GM03348 (cell line): ENCODE results near the gene RIOX2.
"Not testable (repeated sequence)": the region's sequence is repeated elsewhere in the genome, so short reads cannot be mapped to it uniquely, and the experiment has no call there.

Source experiments
- DNase-seq: peaks from one replicate; pipeline ENCODE4 v3.0.0; 2012; ENCODE audit warnings: low spot score

RIOX2 gene

DNA sequence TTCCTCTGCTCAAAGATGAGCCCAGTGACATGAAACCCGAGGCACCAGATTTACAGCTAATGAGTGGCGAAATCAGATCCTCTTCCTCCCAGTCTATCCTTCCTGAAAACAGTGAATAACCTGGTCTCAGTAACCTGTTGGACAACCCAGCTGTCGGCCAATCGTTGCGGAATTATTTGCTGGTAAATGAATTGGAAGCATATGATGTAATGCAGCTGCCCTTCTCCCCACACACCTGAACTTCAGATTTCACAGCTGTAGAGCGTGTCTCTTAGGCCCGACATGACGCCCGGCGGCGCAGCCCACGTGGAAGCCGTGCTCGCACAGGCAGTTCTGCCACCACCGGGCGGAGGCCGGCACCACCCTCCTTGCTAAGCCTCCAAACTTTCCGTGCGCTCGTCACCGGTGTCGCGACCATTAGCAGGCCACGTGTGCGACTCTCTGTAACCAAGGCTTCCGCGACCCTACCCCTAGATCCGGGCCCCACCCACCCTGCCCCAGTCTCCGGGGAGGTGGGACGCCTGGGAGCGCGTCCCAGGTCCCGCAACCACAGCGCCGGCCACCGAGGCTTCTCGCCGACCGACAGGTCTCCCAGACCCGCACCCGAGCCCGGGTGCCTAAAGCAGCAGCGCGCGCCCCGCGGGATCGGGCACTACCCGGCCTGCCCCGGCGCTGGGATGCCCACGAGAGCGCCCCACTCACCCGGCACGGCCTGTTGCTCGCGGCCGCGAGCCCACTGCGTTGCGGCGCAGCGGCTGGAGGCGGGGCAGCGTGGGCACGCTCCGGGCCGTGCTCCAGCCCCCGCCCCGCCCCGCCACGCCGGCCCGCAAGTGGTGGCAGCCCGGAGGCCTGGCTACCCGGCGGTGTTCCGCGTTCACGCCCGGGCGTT is at the start of gene RIOX2:
RIOX2 (minus strand) TSS at position 753 of the 889 bp plus-strand sequence. CDS start 4,838 bp downstream, outside the sequence.
- peak; percentile 95 for DNase-seq

DNA sequence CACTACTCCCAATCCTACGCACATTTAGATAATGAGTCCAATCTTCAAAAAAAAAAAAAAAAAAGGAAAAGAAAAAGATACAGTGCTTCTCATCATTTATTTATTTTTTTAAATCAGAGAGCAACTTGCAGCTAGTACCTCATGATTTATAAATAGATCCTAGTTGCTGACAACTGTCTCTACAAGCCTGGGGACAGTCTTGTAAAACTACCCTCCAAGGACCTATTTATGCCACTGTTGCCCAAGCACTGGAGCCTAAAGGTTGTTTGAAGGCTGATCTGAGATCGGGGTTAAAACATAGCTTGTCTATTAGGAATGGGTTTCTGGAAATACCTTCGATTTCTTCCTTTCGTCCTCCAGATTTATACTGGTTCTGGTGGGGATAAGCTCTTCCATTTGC is 48.2 kb upstream of the RIOX2 start:
- DNase-seq, result no peak

DNA sequence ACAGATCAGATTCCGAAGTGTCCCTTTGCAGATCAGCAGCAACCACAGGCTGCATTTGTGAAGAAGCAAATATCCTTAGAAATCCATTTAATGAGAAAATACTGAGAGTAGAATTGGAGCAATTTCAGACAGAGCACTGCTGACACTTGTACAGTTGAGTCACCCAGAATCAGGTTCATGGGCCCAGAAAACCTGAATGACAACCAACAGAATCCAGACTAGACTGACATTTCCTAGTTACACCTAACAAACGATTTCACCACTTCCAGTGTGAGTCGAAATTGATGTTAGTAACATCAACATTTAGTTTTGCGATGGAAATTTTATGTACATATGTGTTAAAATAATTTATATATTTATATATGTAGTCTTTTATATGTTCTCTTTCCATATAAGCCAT is 46.1 kb upstream of the RIOX2 start:
- DNase-seq, result no peak

DNA sequence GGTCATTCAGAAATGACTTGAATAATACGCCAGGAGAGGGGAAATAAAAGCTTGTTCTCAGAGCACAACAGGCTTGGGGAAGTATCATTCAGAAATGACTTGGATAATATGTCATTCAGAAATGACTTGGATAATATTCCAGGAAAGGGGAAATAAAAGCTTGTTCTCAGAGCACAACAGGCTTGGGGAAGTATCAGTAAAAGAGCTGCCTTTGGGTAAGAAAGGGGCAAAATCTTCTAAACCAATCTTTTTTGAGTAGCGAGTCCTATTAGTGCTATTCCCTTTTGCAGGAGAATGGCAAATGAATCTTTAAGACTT is 42.0 kb upstream of the RIOX2 start:
- DNase-seq, result no peak

DNA sequence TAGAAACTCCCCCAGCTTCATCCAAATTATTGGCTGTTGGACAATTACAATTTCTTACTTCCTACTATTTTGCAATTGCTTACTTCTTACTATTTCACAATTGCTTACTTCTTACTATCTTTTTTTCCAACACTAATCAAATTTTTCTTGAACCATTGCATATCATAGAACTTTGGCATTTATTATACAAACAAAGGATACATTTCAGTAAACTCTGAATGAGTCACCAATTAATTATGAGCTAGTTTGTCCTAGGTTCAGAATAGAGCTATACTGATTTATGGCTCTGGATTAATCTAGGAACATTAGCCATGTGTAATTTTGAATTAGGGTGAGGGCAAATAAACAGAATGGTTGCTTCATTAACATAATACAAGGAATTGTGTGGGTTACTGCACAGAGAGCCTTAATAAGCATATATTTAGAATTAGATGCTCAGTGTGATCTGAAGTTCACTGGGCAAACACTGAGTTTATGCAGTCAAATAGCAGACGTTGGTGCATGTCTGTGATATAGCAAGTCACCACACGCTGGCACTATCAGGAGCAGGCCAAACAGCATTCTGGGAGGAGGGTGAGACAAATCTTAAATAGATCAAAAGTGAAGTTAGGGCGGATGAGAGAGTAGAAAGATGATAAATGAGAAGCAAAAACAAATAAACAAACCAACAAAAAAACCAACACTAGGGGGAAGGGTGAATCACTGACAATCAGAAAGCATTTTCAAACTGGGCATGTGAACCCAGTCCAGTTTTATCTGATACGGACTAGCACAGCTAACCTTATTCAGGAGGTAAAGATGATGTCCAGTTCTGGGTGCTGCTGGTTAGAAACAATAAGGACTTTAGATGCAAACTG is 41.4 kb upstream of the RIOX2 start:
- no peak for DNase-seq

DNA sequence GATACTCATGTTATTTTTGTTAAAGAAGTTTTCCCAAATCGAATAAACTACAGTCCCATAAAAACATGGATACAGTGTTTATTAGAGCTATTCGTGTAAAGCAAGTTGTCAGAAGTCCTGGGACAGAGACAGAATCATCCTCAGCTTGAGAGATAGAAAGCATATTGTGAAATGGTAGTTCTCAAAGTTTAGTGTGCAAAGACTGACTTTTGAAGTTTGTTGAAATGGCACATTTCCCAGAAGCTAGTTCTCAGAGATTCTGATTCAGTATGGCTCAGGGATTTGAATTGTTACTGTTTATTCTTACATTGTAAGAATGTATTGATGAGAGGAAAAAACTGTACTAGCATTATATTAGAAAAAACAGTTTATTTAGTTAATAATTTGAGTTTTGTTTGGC is 40.7 kb upstream of the RIOX2 start:
- peak; percentile 11 for DNase-seq

DNA sequence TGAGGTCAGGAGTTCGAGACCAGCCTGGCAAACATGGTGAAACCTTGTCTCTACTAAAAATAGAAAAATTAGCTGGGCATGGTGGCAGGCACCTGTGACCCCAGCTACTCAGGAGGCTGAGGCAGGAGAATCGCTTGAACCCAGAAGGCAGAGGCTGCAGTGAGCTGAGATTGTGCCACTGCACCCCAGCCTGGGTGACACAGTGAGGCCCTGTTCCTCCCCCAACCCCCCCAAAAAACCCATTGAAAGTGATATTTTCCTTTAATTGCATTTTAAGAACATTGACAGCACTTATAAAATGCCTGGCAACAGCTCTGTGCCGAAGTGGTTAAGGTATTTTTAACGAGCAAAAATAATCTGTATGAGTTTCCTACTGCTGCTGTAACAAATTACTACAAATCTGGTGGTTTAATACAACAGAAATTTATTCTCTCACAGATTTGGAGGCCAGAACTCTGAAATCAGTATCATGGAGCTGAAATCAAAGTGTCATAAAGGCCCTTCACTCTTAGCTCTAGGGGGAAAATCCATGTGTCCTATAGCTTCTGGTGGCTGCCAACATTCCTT is 38.7 kb upstream of the RIOX2 start:
- DNase-seq, result not testable (repeated sequence)

DNA sequence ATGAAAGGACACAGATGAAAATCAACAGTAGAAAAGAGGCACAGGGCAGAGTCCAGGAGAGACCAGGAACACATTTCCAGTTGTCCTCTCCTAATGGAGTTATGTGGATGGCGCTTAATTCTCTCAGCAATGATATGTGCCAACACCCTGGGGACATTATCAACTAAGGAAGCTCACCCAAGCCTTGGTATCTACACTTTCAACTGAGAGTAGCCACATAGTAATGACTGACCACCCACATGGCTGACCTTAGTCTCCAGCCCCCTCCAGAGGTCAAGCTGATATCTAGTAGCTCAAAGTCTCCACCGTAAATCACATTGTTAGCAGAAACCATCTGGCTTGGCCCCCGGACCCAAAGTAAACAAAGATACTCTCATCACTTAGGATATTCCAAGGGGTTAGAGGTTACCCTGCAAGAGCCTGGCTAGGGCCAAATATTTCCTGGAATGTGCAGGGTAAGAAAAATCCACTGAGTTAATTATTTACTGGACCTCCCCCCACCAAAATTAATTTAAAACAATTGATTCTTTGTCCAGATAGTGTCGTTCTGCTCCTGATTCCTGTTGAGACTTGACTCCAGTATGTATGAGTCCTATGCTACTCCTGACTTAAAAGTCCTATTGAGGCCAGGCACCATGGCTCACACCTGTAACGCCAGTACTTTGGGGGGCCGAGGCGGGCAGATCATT is 38.1 kb upstream of the RIOX2 start:
- no peak for DNase-seq

DNA sequence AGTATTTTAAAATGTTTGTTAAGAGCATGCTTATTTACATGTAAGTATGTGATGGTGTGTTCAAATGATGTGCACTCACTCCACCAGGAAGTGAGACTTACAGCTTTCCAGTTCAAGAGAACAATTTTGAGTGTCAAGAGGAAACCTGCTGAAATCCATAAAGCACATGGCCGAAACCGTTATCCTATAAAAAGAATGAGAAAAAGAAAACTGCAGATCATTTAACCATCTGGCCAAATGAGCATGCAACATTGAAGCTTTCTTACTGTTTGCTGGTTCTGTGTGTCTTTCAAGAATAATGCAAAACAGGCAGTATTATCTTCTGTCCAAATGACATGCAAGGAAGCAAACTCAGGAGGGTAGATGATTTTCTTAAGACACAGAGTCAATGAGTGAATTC is 36.6 kb upstream of the RIOX2 start:
- no peak for DNase-seq

DNA sequence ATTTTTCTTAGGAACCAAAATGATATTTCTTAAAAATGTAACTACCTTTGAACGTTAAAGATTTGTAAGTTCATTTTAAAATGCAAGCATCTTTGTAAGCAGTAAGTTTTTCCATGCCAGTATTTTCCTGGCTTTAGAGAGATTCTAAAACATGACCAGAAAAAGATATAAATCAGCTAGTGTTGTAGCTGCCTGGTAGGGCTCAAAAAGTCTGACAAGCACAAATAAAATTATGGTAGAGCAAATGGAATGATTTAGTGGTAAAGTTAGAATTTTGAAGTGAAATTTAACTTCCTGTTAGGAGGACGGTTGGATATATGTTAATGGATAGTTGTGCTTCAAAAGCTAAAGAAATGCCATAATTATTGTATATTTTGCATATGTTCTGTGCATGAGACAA is 33.2 kb upstream of the RIOX2 start:
- DNase-seq, result no peak

DNA sequence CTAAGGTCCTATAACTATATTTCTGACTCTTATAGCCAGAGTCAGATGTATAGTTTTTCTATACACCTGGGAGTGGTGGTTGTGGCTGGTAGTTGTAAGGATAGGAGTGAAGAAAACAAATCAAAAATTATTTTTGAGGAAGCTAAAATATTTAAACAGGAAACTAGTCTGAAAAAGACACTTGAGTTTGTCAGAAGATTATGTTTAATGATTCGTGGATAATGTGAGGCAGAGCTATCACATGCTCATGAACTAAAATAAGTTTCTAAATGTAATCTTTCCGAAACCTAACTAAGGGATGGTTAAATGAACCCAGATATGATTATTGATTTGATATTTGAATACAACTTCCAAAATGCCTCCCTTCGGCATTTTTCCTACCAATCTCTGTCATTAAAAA is 32.5 kb upstream of the RIOX2 start:
- no peak for DNase-seq

DNA sequence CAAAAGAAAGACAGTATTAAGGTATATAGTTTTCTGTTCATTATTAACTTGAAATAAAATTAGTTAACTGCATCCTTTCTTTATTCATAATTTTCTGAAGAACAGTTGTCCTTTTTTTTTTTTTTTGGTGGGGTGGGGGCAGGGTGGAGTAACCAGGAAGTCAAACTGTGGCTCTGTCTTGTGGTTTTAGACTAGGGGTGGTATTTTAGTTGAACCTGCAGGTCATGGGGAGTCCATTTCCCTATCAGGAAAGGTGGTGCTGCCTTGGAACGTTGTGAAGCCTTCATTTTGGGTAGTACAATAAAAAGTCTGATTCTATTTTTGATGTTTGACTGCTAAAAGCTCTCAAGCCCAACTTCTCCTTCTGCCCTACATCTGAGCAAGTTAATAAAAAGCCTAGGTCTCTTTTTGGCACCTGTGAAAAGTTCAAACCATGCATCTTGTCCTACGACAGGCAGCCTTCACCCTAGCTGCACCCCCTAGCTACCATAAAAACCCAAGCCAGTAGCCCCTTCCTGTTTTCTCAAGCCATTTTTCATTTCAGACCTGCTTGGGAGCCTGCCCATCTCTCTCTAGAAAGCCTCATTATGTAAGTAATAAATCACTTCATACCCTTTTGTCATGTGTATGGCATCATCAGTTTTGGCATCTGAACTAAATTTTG is 31.2 kb upstream of the RIOX2 start:
- no peak for DNase-seq

DNA sequence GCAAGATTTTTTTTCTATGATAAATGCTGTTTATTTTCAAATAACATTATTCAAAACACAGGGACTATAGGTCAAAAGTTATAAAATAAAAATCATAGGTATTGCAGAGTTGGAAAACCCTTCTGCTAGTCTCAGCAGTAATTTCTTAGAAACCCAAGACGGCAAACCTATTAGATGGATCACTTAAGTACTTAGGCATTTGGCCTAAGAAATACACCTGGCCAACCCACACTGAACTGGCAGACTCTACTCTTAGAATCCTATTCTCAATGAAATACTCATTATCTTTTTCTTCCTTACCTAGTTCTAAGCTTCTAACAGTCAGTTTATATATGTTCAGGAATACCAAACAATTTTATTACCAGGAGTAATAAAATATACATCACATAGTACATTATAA is 30.5 kb upstream of the RIOX2 start:
- no peak for DNase-seq

DNA sequence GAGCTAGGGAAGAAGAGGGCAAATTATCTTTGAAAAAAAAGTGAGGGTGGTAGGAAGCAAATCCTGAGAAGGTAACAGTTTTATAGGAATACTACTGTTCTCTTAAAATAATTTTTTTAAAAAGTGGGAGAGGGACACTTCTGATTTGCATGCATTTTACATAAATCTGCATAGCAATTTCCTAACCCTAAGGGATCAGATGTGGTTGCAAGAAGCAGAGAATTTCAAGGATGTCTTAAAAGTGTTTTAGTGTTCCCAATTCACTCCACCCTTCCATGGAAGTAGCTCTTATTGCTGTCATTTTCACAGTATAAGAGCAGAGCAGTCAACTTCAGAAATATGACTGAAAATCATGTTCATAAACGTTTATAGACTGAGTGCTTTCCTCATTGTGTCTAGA is 27.8 kb upstream of the RIOX2 start:
- DNase-seq, result no peak

DNA sequence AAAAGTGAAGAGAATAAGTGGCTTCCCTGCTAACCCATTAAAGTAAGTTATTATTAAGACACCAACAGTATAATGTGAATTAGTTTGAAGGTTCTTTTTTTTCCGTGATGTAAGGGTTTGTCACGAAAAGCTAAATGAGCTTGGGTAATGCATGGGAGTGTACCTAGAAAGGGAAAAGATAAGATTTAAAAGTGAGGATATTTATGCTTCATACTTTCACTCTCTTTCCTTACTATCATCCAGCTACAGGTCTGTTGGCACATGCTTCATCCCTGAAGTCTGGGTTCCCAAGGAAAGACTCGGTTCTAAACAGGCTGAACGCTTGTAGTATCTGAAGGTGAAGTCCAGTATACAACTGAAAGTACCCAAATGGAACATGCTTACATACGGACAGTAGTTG is 26.9 kb upstream of the RIOX2 start:
- no peak for DNase-seq

DNA sequence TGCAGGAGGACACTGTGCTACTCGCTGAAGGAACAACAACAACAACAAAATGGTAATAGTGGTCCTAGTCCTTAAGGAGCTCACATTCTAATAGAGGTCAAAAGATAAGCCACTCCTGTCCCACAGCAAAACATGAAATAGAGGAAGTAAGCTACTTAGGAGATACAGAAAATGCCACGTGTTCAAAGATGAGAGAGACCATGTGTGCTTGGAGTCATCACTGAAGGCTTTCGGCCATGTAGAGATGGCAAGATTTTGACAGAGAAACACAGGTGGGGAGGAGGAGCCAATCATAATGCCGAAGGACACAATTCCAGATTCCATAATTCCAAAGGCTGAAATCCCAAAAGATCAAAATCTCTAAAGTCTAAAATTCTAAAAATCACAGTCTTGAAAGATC is 24.8 kb upstream of the RIOX2 start:
- DNase-seq, result no peak

DNA sequence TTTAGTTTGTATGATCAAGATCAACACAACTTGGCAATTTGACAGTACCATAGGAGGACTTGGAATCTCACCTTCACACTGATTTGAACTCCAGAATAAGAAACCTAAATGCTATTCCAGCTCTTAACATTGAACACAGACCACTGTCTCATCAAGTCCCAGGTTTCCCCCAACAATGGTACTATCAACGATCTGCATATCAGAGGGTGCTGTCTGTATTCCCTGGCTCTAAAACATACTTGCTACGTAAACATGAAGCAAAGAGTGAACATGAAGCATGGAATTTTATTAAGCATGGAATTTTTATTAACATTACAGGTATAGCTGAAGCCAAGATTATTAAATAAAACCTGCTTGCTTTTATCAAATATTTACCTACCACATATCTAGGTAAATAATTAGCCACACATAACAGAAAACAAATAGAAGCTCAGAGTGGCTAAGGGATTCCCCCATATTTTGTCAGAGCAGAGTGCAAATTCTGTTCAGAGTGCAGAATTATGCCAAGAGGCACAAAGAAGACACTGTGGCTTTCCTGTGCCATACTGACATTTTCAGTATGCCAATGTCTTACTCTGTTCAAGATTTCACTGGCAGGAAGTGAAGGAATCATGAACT is 22.2 kb upstream of the RIOX2 start:
- no peak for DNase-seq

DNA sequence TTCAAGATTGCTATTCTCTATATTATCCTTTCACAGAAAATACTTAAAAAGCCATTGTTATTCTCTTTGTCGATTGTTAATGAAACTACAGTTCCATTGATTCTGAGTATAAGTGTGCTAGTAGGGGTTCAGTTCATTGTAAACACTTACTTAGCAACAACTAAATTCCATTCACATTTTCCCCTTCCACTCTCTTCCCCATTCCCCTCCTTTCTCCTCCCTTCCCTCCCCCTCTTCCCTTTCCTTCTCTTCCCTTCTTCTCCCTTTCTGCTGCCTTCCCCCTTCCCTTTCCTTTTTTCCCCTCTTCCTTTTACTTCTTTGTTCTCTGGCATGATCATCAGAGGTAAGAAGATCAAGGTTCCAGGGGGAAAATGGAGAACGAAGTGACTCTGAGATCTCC is 21.3 kb upstream of the RIOX2 start:
- no peak for DNase-seq

DNA sequence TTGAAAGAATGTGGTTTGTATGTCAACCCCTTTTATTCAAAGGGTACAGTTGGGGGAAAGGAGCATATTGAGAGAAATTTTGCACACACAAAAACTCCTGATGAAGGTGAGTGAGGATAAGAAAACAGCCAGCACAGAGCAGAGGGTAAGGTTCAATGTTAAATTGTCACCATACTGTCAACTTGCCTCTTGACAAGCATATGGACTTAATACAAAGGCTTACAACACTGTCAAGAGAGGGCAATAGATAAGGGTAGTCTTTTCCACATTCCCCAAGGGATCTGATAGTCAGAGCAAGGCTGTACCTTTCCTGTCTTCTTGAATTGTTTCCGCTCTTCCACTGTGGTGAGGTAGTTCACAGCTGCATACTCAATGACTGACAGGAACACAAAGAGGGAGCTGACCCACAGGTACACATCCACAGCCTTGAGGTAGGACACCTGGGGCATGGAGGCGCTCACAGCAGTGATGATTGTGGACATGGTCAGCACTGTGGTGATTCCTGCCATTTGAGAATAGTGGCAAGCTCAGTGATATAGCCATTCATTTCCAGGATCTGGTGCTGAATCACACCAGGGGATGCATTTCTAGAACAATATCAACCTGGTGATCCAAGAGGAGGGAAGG is 20.4 kb upstream of the RIOX2 start:
- DNase-seq, result no peak

DNA sequence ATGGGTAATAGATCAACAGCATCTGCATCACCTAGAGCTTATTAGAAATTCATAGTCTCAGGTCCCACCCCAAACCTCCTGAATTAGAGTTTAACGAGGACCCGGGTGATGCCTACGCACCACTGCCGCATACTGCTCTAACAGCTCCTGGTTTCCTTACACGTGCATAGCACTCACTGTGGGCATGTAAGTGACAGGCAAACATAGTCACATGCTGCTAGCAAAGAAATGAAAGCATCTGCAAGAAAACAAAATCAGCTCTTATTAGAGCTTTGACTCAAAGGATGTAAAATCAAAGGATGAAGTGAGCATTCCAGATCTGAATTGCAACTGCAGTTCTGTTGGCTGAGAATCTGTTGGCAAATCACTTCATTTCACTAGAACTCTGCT is 19.1 kb upstream of the RIOX2 start:
- DNase-seq, result no peak
